Embryonic facial prominence (tissue), 1 donor: ENCODE results near the gene COL6A5.
A peak's percentile ranks its signal among the peaks of the same experiment; 100 is the strongest.
"Not testable (repeated sequence)": the region's sequence is repeated elsewhere in the genome, so short reads cannot be mapped to it uniquely, and the experiment has no call there.

Source experiments
- DNase-seq: peaks from one replicate; pipeline ENCODE4 v3.0.0-alpha.2; 2016; ENCODE audit errors: extremely low spot score

Gene COL6A5

DNA sequence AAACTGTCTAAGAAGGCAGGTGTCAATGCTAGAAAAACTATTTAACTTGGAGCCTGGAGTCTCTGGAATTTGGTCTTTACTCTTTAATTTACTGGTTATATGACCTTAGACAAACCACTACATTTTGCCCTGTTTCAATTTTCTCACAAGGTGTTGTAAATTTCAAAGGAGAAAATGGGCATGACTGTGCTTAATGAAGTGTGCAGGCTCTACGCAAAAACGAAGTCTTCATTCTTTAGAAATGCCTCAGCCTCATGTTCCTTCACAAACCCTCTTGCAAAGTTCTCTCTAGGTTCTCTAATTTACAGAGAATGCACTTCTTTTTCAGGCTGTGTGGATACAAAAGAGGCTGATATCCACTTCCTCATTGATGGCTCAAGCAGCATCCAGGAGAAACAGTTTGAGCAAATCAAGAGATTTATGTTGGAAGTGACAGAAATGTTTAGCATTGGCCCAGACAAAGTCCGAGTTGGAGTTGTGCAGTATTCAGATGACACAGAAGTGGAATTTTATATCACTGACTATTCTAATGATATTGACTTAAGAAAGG is 39.1 kb downstream of the COL6A5 start:
- no peak for DNase-seq

DNA sequence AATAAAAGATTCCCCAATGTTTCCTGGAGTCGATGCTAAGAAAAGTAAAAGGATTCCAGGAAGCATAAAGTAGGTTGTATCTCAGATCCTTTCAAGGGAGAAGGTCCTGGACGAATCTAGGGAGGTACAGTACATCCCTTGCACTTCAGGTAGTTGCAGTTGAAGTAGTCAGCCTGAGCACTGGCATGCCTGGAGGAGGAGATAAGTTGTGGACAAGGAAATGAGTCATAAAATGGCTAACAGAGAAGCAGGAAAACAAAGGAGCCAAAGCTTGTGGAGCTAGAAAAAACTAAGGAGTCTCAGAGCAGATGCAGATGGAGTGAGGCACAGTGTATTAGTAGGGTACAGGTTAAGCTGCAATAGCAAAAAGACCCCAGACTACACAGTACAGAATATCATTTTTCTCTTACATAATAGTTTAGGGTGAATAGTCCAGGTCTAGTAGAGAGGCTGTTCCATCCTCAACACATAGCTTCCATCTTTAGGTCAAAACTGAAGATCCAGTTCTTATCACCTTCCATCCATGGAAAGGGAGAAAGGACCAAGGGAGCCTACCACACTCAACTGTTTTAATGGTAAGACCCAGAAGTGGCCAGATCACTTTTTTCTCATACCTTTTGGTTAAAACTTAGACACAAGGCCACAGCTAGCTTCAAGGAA is 41.3 kb downstream of the COL6A5 start:
- DNase-seq = no peak

DNA sequence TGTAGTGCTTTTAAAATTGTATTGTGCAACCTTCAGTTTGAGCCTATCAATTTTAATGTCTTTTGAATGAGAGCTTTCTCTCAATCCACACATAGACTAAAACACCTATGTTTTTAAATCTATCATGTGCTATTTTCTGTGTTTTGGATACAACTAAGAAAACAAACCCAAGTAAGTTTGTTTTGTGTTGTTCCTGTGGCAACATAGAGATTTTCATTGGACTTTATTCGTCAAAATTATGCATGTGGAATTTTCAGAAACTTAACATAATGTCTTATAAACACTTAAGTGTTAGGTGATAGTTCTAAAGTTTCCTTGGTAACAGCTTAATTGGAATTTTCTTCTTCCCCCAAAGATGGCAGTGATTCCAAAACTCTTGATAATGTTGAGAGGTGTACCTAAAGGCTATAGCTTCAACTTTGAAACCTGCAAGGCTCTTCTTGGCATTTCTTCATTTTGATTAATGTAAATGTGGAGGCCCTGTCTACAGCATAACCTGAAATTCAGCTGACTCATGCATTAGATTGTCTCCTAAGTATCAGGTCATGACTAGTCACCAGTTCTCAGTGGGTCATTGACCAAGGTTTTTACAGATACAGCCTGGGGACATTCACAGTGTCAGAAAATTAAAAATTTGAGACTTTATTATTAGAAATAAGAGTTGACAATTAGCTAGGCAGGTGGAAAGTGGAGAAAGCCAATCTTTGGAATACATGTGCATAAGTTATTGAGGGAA is 44.4 kb downstream of the COL6A5 start:
- DNase-seq = no peak

DNA sequence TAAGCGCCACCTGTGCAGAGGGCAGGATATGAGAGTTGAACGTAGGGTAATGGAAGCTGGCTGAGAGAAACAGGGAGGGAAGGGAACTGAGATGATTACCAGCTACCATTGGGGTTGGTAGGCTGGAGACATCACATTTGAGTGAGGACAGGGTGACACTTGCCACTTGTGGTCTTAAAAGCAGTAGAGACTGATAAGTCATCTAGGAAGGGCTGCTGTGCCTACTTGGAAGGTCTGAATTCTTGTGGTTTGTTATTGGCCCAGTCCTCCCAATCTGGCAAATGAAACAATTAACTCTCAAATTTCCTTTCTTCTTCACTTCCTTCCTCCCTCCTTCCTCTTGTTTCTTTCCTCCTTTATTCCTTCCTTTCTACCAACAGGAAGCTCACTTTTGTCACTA is 46.8 kb downstream of the COL6A5 start:
- no peak for DNase-seq

DNA sequence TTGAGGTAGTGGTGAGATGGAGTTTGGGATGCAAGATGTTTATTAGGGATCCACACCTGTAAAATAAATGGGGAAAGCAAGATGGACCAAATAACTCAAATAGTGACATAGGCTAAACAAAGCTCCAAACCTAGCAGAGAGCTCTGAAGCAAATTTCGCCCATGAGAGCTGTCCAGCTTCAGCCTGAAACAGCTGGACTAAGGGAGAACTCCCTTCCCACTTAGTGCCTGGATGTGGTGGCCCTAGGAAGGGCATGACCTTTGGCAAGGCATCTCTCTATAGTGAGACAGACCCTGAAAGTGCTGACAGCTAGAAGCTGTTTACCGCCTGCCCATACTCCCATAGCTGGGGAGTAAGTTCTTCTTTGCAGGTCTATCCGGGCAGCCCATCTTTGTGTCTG is 48.1 kb downstream of the COL6A5 start:
- no peak for DNase-seq

DNA sequence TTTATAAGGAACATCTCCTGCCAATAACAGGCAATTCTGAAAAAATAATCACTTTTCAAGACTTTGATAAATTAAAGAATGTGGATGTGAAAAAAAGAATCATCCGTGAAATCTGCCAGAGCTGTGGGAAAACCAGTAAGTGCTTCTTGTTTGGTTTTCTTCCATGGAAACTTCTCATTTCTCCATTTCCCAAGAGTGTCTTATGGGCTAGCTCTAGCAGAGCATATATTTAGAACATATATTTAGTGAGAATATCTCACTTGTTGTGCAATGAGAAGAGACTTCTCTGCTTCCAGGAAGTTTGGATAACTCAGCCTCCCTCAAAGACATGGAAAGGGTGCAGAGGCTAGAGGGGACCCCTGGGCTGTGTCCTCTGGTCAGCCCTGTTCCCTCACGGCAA is 49.9 kb downstream of the COL6A5 start:
- no peak for DNase-seq

DNA sequence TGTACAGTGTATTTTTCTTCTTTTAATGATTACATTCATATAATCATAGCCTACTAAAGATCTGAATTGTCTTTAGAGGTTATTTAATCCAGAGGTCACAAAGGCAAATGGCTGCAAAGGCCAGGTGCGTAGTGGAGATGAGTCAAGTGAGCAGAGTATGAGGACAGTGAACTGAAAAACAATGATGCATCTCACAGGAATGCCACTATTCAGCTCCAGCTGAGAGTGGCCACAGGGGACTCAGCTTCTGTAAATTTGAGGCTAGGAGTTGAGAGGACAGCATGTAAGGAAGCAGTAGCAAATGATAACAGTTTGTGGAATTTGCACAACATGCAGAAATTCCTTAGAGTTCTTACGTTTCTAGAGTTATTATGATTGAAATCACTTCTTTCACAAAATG is 50.4 kb downstream of the COL6A5 start:
- DNase-seq = no peak

DNA sequence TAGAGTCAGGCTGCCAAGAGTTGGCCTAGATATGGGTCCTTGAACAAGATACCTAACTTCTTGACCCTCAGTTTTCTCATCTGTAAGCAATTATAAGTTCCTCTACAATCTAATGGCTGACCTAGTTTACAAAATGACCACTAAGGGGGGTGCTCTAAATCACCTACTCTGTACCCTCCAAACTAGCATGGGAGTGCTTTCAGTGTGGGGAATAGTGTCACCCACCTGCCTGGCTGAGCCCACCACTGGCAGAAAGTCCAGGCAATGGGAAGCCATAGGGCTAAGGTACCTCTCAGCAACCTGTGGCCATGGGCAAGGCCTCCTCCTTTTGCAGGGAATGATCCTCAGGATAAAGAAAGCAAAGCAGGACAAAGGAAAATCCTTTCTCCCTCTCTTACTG is 58.9 kb downstream of the COL6A5 start:
- DNase-seq = no peak

DNA sequence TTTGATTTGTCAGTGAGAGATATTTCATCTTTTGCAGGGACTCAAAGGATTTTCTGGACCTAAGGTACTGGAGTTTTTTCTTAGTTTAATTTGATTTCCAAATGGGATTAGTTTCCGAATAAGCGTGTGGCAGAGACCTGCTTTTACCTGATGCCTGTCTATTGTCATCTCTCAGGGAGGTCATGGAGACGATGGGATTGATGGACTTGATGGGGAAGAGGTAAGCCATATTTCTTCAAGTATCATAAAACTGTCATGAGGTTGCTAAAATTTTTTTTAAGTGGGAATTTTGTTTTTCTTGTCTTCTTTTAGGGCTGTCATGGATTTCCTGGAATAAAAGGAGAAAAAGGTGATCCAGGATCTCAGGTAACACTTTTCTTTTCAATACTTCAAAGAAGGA is 60.5 kb downstream of the COL6A5 start:
- no peak for DNase-seq

DNA sequence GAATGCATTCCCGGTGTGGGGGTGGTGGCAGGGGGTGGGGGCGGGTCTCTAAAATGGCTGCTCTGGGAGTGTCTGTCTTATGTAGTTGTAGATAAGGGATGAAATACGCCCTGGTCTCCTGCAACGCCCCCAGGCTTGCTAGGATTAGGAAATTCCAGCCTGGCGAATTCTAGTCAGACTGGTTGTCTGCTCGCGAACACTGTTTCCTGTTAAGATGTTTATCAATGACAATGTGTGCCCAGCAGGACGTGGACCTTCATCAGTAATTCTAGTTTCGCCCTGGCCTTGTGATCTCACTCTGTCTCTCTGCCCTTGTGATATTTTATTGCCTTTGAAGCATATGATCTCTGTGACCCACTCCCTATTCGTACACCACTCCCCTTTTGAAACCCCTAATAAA is 62.8 kb downstream of the COL6A5 start:
- not testable (repeated sequence) for DNase-seq

DNA sequence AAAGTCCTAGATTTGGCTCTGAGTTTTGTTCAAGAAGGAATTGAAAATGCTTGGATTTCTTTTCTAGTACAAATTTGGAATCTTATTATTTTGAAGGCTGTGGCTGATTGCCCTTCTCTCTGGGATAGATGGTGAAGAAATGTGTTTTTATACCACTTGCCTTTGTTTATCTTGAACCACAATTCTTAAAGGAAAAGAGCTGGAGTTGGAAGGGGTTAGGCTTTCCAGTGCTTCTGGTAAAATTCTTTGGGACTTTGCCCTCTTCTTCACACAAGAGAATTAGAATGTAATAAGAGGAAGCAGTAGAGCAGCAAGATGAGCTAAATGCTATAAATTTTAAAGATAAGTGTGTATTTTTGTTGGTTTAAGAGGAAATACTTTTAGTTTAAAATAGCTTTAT is 65.8 kb downstream of the COL6A5 start:
- no peak for DNase-seq

DNA sequence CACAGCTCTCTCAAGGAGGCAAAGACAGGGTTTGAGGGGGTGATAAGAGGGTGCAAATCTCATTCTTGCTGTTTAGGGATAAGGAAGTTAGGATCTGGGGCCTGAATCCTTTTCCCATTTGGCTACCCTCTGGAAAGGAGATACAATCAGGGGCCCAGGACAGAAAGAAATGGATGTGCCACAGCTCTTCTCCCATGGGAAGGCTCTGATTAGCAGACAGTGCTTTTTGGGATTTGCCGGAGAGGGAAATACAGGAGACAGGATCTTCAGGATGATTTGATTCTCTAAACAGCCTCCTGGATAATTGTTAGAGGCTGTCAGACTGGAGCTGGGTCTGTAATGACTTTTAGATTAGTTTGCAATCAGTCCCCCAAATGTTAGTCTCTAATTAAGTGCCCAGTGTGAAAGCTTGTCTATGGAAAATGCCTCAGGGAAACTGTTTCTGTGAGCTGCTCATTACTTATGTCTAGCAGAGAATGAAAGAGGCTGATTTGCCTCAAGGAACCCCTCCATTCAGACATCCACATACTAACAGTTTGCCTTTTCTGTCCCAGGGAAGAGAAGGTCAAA is 67.6 kb downstream of the COL6A5 start:
- no peak for DNase-seq

DNA sequence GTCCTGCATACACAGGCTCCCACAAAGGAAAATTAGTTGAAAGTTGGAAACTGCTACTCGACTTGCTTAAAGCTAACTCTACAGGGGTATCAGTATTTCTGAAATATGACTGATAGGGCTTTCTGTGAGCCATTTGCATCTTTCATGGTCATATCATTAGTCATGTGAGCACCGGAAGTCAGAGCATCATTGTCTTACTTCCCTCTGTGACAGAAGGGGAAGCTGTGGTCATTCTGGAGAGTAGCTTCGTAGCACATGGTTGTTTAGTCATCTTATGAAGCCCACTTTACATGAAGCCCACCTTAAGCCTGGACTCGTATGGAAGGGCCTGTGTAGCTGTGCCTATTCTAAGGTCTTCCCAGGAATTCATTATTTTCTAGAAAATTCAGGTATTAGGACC is 69.0 kb downstream of the COL6A5 start:
- no peak for DNase-seq

DNA sequence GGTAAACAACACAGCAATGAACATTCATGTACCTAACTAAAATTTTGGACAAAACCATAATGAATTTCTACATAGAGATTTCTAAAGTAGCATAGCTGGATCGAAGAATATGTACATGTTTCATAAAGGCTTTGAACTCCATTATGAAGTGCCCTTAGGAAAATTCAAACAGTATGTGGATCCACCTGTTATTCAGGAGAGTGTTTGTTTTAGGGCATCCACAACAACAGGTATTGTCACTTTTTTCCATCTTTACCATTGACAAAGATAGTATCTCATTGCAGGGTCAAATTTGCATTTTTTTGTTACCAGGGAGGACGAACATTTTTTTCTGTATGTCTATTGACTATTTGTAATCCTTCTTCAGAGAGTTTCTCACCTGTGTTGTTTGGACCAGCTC is 75.0 kb downstream of the COL6A5 start:
- DNase-seq = no peak

DNA sequence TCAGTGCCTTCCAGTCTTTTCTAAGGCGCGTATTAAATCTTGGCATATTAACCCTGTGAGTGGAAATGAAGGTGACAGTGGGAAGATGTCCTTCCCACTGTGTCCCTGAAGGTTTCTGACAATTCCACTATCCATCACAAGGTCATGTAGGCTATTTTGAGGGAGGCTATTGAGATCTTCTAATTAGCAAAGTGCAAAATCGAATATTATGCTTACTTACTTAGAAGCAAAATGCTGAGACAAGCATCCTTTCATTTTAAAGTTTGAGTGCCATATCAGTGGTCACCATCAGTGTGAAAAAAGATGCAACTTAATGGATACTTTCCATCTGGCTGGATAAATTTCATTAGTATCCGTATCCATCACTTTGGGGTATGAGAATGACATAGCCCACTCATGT is 77.6 kb downstream of the COL6A5 start:
- no peak for DNase-seq

DNA sequence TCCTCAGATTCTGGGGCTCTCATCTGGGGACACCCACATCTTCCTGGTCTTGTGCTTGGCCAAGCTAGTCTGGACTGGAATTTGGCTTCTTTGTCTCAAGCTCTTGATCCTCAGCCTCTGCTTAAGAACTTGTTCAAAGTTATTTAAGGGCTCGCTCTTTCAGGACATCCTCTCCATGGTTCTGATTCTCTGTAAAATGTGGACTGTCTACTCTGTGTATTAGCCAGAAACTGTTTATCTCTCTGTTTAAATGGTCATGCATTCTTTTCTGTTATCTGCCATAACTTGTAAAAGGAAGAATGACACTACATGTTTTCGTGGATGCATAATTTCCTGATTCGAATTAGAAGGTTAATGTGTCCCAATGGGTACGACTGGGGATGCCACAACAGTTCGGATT is 79.4 kb downstream of the COL6A5 start:
- DNase-seq = no peak

DNA sequence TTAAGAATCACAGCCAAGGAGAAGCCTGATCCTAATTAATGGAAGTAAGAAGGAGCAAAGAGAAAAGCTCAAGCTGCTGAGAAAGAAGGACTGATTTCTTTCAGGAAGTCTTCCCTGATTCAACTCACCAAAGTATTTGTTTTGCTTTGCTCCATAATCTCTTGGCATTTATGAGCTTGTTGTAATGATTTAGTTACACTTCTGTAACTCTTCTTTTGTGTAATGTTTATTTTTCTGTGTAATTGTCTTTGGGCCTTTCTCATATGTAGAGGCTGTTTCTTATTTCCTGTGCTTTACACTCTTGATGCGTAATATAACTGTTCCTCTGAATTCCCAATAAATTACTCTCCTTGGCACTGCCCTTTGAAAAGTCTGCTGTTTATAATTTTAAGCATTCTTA is 80.0 kb downstream of the COL6A5 start:
- DNase-seq = no peak

DNA sequence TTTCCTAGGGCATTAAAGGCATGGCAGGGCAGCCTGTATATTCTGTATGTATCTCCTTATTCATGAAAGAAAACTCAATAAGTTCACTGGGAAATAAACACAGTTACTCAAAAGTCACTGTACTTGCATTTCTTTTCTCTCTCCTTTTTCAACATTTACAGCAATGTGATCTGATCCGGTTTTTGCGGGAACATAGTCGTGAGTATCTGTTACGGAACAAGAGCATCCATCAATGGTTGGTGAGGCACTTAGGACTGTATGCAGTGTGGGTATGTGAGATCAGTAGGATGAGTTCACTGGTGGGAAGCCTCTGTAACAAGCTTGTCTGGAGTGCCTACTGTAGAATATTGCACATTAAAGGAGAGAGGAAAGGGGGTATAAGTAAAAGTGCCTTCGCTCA is 80.7 kb downstream of the COL6A5 start:
- no peak for DNase-seq

DNA sequence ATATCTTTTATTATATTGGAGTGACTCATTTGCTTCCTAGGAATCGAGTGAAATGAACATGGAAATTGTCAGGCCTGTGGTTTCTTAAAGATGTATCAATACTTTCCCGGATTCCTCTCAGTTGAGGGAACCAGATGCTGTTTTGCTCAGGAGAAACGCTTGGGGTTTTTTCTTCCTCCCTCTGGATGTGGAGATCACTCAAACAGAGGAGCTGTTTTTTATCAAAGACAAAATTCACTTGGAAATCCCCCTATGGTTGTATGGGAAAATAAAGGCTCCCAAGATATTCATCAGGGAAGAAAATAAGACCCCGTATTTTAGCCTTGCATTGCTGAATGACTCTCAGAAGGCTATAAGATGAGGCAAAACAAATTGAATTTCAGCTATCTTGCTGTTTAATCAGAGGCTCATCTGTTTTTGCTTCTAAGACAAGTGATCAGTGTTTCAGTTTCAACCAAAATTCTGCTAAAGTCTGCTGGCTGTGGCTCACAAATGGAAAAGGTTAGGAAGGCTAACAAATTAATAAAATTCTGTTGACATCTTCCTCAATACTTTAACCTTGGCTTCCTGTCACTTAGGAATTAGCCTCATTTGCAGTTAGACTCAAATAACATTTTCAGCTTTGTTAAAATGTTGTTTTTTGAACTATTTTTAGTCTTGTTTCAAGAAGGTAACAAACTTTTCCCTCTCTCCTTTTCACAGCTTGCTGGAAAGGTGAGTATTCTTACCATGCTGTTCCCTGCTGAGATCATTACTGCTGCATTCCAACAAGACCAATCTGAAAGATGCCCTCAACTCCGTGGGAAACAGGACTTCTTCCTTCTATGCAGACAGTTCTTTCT is 83.6 kb downstream of the COL6A5 start:
- peak; percentile 12 for DNase-seq

DNA sequence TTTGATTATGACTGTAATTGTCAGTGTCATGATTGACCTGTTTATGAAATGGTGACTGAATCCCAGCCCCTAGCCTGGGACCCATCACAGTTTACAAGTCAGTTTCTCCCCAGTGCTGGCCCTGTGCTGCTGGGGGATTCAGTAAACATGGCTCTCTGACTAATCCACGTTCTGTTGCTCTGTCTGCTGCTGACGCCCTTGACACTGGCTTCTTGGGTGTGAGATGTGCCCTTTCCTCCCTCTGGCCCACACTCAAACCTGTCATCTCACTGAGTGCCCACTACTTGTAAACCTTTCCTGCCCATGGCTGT is 84.2 kb downstream of the COL6A5 start:
- DNase-seq = no peak

DNA sequence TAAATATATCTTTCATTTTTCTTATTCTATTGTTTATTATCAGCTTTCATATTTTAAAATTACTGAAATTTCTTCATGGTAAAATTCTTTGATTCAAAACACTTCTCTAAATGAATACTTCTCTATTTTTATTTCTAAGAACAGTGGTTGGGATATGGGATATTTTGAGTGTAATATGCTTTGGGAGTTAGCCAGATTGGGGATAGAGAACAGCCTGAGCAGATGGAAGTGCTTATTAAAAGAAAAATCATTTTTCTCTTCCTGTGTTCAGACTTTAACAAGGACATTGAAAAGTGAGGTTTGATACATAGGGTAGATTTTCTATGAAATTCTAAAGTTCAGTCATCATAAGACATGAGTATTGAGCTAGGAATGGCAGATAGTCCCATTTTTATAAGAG is 84.8 kb downstream of the COL6A5 start:
- DNase-seq = no peak

DNA sequence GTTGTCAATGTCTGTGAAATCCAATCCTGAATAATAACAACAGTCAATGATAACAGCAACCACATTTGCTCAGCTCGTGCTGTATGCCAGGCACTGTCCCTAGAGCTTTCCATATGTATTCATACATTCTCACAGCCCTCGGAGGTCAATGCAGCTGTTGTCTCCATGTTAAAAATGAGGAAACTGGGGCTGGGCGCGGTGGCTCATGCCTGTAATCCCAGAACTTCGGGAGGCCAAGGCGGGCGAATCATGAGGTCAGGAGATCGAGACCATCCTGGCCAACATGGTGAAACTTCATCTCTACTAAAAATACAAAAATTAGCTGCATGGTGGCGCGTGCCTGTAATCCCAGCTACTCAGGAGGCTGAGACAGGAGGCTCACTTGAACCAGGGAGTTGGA is 86.6 kb downstream of the COL6A5 start:
- not testable (repeated sequence) for DNase-seq
